ENCODE data around the gene GRIN3B.

DNA sequence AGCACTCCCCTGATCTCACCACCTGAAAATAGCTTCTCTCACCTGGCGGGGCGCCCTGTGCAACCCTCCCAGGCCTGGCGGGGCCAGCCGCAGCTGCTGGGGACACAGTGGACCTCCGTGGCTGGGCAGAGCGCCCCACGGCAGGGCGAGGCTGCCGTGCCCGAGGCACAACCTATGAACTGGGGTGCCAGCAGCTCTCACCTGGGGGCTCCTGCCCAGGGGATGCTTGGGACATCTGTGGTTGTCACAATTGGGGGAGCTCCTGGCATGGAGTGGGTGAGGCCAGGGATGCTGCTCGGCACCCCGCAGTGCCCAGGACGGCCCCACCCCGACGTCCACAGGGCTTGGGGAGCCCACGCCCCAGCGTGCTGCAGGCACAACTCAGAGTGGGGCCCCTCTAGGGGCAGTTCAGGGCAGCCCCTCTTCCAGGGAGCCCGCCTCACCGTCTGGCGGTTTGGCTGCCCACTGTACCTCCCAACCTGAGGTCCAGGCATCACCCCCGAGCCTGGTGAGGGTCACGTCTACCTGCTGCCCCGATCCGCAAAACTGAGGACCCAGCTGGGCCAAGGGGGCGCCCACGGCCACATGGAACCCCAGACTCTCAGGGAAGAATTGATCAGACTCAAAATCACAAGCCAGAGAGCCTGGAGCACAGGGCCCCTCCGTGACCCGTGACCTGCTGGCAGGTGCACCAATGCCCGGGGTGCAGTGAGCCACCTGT is 15.0 kb downstream of the GRIN3B start:
- no peak for TF ChIP-seq POLR2AphosphoS5 (IDR thresholded peaks at IDR 0.05; ENCODE audit: borderline replicate concordance, low read depth, low read length)
- no peak for TF ChIP-seq EZH2 (IDR thresholded peaks at IDR 0.05)

All from SK-N-MC (cell line).